T-helper 22 cell (primary cell): Measurements from ENCODE around the gene TMEM184C.

Source experiments
- DNase-seq: peaks from one replicate; pipeline ENCODE4 v3.0.0-alpha.2; 2020; ENCODE audit warnings: low read depth

TMEM184C gene

DNA sequence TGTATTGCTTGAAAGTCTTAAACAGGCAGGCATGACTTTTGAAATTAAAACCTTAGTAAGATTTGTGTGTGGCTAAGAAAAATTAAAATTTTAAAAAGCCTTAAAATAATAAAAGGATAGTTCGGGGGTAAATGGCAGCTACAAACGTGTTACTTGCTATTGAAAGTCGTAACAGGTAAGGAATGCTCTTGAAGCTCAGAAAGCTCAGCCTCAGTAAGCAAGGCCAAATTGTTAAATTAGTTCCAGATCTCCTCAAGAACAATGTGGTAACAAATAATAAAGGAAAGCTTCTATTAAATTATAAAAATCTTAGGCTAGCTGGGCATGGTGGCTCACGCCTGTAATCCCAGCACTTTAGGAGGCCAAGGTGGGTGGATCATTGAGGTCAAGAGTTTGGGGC lies 41.3 kb downstream of the TMEM184C start:
- no peak for DNase-seq

- no peak for DNase-seq
These were observed 56.9 kb downstream of the TMEM184C start for GRCh38 chr4:147674073-147674472.

- DNase-seq: no peak
These were observed 57.3 kb downstream of the TMEM184C start for GRCh38 chr4:147674496-147674895.

DNA sequence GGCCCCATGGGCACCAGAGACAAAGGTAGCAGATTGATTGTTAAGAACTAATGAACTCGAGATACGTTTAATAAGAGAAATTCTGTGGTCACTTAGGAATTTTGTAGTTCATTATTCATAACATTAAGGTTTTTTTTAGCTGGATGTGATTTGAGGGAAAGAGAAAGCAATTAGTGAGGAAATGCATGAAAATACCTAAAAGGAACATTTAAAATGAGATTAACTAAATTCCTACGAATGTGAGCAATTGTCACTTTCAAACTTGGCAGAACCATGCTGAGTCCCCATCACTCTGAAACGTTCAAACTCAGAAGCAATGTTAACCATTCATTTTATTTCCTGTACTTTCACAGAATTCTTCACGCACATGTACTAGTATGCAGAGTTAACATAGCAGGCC lies 60.9 kb downstream of the TMEM184C start:
- no peak for DNase-seq

- DNase-seq: no peak
These were observed 61.8 kb downstream of the TMEM184C start for GRCh38 chr4:147678796-147679549.

GRCh38 chr4:147682755-147683154 lies 65.6 kb downstream of the TMEM184C start:
- no peak for DNase-seq

GRCh38 chr4:147683188-147683591 lies 66.0 kb downstream of the TMEM184C start:
- DNase-seq: no peak

- peak; percentile 67 for DNase-seq
These were observed 66.8 kb downstream of the TMEM184C start, which contains the start of gene PRMT9 for GRCh38 chr4:147683717-147684700. TSS of gene PRMT9 (minus strand) at chr4:147684163. CDS start at chr4:147683987, 176 bp downstream.

DNA sequence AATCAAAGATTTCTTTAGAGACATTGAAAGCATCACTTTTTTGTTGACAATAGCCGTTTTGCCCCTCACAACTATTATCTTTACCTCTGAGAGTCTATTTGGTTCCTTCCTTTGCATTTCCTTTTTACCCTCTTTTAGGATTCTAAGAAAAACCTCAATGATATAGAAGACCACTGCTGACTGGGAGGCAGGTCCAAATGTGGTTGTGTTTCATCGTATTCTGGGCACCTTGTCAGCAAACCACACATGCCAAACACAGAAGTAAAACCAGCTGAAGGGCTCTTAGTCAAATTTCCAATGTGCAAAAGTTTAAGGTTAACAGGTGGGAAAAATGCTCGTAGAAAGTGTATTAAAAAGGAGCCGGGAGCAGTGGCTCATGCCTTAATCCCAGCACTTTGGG lies 71.9 kb downstream of the TMEM184C start:
- no peak for DNase-seq

- no peak for DNase-seq
These were observed 74.6 kb downstream of the TMEM184C start for GRCh38 chr4:147691820-147692219.

GRCh38 chr4:147693218-147693617 lies 76.0 kb downstream of the TMEM184C start:
- DNase-seq: no peak

DNA sequence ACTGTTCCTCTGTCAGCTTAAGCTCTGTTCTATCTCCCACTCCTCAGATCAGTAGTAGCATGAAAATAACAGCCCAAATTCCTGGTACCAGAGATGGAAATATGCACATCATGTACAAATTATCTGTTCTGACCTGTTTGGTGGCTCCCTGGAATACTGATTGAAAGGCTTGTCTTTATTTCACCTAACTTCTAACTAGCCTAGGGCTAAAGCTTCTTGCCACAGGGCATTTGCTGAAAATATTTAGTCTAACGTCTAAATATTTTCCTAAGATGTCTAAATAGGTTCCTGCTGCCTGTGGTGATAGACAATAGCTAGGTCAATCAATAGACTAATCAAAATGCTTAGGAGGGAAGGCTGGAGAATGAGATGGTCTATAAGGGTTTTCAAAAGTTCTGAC lies 79.7 kb downstream of the TMEM184C start:
- DNase-seq: no peak

GRCh38 chr4:147704846-147705245 lies 87.6 kb downstream of the TMEM184C start:
- DNase-seq: no peak

DNA sequence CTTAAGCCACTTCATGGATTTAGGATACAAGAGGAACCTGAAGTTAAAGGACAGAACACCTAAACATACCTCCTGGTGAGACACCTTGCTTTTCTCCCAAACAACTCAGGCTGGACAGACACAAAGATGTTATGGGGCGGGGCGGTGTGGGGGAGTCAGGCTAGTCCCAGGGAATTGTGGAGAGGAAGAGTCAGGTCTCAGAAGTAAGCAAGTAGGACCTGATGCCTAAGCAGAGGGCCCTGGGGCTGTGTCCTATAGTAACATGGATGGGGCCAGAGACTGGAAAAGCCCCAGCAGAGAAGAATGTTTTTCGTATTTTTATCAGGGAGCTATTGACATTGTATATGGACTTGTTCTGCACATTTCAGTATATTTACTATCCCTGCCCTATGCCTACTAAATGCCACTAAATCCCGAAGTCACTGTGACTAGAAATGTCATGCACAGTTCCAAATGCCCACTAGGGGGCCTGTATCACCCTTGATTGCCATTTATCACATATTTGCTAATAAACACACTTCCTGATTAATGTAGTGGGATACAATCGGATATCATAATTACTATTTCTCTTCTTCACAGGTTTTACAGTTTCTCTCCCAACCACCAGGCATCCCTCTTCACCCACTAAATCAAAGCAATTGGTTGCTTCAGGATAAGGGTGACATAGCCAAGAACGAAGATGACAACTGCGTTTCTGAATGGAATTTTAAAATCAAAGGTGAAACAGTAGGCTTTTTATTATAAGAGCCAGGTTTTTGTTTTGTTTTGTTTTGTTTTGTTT lies 90.9 kb downstream of the TMEM184C start:
- no peak for DNase-seq

DNA sequence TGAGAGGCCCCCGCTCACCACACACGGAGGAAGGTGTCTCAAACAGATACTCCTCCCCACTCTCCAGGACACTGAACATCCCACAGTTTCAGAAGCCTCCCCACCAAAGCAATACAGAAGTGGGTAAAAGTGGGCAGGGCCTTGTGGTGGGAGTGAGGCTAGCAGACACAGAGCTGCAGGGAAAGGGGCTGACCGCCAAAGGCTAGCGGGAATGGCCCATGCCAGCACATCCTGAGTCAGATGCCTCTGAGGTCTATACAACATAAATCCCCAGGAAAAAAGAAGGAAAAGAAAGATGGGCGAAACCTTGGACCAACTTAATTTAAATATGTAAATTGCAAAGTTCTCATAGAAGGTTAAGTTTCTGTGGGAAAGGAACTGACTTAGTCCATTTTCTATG lies 92.8 kb downstream of the TMEM184C start:
- DNase-seq: no peak

DNA sequence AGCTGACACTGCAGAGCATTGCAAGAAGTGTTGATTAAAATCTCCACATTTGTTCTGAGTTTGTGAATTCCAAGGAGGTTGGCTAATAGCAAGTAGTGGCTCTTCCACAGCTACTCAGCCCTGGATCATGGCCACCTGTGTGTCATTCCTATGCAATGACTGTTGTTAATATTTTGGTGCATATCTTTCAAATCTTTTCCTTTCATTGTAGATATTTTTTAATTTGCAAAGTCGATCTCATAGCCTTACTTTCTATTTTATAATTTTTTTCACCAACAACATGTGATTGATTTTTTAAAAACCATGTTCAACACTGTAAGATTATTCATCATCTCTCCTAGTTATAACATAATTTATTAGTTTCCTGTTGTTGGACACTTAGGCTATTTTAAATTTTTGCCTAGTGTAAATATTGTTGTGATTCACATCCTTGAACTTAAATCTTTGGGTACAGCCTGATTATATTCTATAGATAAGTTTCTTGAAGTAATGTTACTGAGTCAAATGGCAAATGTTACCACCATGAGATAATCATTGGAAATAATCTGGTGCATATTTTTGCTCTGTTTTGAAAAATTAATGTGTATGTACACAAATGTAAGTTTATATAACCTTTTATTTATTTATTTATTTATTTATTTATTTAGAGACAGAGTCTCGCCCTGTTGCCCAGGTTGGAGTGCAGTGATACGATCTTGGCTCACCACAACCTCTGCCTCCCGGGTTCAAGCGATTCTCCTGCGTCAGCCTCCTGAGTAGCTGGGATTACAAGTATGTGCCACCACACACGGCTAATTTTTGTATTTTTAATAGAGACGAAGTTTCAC lies 97.6 kb downstream of the TMEM184C start:
- DNase-seq: no peak

- no peak for DNase-seq
These were observed 100.7 kb downstream of the TMEM184C start for GRCh38 chr4:147717878-147718277.
